Fibroblast of skin of back (primary cell): Measurements from ENCODE around the gene PRPSAP1.
"Not testable (repeated sequence)": the region's sequence is repeated elsewhere in the genome, so short reads cannot be mapped to it uniquely, and the experiment has no call there.

Experiments
- DNase-seq: peaks from one replicate; pipeline ENCODE4 v3.0.0-alpha.2; 2013

PRPSAP1 gene

DNA sequence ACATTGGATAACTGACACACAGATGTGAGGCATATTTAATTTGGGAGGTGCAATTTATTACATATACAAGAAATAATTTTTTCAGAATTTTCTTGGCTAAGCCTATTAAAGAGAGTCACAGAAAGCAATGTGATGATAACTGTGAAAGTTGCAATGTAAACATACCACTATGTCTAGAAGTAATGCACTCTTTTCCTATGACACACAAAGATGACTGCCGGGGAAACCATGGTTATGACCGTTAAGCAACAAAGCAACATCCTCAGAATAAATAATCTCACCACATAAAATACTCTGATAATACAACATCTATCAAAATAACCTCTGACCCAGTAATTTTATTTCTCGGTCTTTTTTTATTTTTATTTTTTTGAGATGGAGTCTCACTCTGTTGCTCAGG, 35.1 kb downstream of the PRPSAP1 start:
- peak; percentile 68 for DNase-seq

DNA sequence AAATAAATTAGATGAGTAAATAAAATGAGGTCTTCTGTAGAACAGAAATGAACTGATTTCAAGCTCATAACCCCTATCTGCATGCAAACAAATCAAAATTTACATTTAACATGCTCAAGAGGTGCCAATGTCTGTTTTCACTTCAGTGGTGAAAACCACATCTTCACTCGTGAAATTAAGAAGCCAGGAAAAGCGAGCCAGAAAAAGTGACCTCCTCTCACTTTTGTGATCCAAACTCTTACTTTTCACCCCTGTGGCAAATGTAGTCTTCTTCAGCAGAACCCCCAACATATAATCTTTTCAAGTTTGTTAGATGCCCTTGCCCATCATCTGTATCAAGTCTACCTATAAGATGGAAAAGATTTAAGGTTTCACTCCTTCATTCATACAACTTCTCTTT, 36.2 kb downstream of the PRPSAP1 start:
- DNase-seq = no peak

DNA sequence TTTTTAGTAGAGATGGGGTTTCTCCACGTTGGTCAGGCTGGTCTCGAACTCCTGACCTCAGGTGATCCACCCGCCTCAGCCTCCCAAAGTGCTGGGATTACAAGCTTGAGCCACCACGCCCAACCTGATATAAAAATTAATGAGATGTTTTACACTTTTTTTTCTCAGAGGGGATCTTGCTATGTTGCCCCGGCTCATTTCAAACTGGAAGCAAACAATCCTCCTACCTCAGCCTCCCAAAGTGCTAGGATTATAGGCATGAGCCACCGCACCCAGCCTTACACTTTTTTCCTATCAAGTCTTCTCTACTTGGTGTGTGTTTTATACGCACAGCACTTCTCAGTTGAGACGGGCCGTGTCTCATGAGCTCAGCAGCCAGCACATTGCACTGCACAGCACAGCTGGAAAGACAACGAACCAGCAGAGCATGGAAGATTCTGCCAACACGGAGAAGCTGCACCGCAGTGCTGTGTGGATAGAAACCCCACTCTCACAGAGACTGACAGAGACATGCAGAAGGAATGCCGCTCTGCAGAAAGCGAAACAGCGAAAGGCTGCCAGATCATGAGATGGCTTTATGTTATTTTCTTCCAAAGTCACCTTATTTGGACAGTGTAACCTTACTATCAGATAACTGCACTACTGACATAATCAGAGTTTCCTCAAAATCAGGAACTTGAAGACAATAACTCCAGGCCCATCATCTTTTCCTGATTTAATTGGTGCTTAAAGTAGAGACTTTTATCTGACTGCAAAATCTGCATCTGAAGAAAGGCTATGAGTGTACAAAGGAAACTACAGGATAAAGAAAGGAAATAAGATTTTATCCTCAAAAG, 39.1 kb downstream of the PRPSAP1 start:
- peak; percentile 9 for DNase-seq

GRCh38 chr17:76312735-76313134, 41.0 kb downstream of the PRPSAP1 start:
- DNase-seq = no peak

- DNase-seq = no peak
These were observed 44.3 kb downstream of the PRPSAP1 start for GRCh38 chr17:76309461-76309860.

- DNase-seq = no peak
These were observed 45.8 kb downstream of the PRPSAP1 start, which contains the start of gene QRICH2 for GRCh38 chr17:76307966-76308338. Gene QRICH2, minus strand, starts transcription at chr17:76308276. Its CDS starts 278 bp downstream, at chr17:76307998.

GRCh38 chr17:76307299-76307965, 46.3 kb downstream of the PRPSAP1 start:
- DNase-seq = no peak

- DNase-seq = not testable (repeated sequence)
These were observed 48.6 kb downstream of the PRPSAP1 start for GRCh38 chr17:76305135-76305454.

DNA sequence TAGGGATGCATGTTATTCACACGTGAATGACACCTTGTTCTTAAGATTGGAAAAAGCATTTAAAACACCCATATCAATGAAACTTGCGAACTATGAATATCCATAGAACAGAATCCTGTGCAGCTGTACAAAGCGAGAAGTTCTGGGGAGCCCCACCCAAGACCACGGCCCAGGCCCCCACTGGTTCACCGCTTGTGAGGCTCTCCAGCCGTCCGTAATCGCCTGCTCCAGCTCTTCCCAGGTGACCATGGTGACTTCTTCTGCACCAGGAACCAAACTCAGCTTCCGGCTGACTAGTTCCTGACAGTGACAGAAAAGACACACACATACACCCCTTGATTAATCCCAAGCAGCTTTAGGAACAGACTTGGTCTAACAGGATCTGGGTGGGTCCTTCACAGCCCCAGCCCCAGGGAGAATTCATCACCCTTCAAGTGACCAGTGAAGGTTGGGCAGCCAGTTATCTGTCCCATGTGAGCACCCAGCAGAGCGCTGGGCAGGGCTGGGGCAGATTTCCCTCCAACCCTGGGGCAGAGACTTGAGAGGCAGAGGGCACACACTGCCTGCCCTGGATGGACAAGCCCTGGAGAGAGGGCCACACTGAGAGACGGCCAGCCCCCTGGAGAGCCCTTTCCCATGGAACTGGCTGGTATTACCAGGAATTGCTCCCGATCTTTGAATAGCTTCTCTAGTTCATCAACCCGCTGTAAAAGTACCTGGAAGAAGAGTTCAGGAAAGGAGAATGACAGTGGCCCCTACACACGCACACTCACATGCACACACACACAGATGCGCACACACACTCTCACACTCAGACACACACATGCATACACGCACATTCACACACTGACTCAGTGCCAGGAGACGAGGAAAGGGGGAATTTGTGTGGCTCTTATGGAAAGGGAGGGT, 49.2 kb downstream of the PRPSAP1 start:
- no peak for DNase-seq

GRCh38 chr17:76297436-76297835, 56.3 kb downstream of the PRPSAP1 start:
- no peak for DNase-seq

- no peak for DNase-seq
These were observed 56.8 kb downstream of the PRPSAP1 start for GRCh38 chr17:76296889-76297288.

GRCh38 chr17:76296186-76296585, 57.5 kb downstream of the PRPSAP1 start:
- DNase-seq = no peak

DNA sequence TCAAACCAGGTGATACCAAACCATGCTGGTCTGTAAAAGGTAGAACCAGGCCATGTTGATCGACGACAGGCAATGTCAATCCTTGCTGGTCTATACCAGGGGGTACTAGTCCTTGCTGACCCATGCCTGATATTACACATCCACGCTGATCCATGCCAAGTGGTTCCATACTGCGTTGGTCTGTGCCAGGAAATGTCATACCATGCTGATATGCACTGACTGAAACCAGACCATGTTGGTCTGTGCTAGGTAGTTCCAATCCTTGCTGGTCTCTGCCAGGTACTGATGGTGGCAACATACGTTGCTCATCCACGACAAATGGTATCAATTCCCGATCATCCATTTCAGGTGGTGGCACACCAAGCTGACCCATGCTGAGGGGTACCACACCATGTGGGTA, 60.6 kb downstream of the PRPSAP1 start:
- DNase-seq = no peak

- DNase-seq = no peak
These were observed 61.1 kb downstream of the PRPSAP1 start for GRCh38 chr17:76292567-76292966.

- DNase-seq = no peak
These were observed 71.9 kb downstream of the PRPSAP1 start for GRCh38 chr17:76281573-76282371.

DNA sequence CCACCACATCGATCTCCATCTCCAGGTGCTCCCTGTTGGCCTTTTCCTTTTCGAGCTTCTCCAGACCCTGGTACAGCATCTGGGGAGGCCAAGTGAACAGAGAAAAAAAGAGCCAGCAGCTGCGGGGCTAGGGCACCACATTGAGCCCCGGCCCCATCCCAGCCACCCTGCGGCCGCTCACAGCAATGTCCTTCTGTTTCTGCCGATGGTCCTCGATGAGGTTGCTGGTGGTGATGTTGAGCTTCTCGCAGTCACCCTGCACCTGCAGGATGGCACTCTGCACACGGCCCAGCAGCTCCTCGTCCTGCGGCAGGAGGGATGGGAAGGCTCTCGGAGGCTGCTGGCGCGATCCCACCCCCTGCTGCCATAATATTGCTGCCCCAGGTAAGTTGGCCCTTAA, 73.1 kb downstream of the PRPSAP1 start:
- no peak for DNase-seq

GRCh38 chr17:76279742-76280287, 73.9 kb downstream of the PRPSAP1 start:
- no peak for DNase-seq

DNA sequence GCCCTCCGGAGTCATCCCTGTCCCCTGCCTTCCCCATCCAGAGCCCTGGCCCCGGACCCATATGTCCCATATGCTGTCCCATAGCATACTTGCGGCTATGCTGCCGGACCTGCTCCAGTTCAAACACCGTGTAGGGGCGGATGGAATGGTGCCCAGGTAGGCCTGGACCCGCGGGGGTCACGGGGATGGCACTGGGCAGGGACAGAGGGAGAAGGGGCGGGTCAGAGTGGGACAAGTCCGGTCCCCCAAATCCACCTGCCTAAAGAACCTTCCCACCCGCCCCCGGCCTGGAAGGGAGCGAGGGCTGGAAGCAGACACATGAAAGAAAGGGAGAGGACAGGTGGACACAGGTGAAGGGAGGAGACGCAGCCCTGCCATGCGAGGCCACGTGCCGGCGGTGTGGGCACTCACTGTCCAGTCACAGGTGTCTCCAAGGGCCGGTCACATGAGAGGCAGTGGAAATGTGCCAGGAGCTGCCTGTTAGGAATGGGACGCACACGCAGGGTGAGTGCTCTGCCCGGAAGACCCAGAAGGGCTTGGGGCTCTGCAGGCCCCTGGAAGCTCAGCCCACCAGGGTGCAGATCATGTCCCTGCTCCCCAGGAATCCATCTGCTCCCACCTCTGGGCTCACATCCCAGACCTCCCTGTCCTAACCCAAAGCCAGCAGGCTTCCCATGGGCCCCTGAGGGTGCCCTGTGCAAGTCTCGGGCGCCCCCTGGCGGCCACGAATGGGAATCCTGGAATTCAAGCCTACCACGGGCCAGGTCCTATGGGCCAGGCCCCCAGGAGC, 74.6 kb downstream of the PRPSAP1 start:
- peak; percentile 70 for DNase-seq

DNA sequence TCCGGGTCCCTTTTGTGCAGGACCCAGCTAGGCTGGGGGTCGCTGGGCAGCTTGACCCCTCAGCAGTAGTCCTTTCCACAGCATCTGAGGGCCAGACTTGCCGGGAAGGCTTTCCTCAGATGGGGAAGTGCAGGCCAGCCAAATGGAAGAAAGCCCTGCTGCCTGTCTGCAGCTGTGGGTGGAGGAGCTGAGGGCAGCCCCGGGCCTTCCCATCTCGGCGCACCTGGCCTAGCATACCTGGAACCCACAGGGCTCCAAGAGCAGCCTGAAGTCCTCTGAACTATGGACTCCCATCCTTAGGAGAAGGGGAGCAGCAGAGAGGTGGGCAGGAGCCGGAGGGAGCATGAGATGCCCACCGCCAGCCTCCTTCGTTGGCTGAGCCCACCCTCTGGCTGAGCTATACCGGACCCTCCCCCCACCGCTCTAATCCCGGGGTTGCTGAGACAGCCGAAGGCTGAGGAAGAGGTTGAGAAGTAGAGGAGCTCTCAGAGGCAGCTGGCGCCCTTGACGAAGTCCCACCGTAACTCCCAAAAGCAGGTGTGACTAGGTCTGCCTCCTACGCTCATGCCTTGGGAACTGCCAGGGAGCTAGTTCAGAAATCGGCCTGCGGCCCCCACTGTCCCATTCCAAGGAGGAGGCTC, 75.3 kb downstream of the PRPSAP1 start:
- DNase-seq = no peak
